ENCODE data around the gene CMTM8.

Gene CMTM8

GRCh38 chr3:32373844-32374243, 135.4 kb downstream of the CMTM8 start:
- no peak overlapping the region for H4K91ac ChIP-seq (ENCODE audit: low read depth, low read length, poor library complexity)
- no CpG with 5 or more reads among the region's 5 CpGs for WGBS, 2 donors (ENCODE audit: extremely low coverage in 2 of 2, insufficient read length in 2 of 2, insufficient replicate concordance in 1 of 2)
- no peak for DNase-seq (ENCODE audit: low spot score)

GRCh38 chr3:32374788-32375595, 136.5 kb downstream of the CMTM8 start:
- Histone ChIP-seq H2BK15ac (ENCODE audit: low read length) (no peak overlapping the region), H3K23ac (ENCODE audit: low read depth, low read length, poor library complexity) (no peak overlapping the region), H3K9me3 (replicated peaks in 1 of 2; ENCODE audit: control insufficient read depth in 2 of 2, insufficient read depth in 1 of 2, low read depth in 1 of 2, low read length in 2 of 2) (no peaks in the 10 kb centered on the region), H2AFZ (ENCODE audit: low read length) (peak overlapping the region; percentile 64), H3K79me1 (ENCODE audit: low read depth, low read length) (no peaks in the 10 kb centered on the region), H3K14ac (ENCODE audit: low read length) (no peak overlapping the region), H3K9ac (ENCODE audit: low read depth, low read length, poor library complexity) (no peak overlapping the region), H3K27me3 (ENCODE audit: control insufficient read depth in 3 of 3, insufficient read depth in 3 of 3, low read depth in 1 of 3, low read length in 3 of 3) (no peaks in the 10 kb centered on the region), H3K4me2 (ENCODE audit: insufficient read depth, low read length, poor library complexity, severe bottlenecking) (no peak overlapping the region), H2BK12ac (ENCODE audit: low read length) (no peak overlapping the region), H2AK5ac (ENCODE audit: low read depth, low read length) (no peak overlapping the region), H3K27ac (replicated peaks; ENCODE audit: low read length) (no peak overlapping the region), H3K36me3 (replicated peaks in 1 of 2; ENCODE audit: control insufficient read depth in 2 of 2, insufficient read depth in 2 of 2, low read length in 2 of 2) (no peaks in the 10 kb centered on the region), H4K91ac (ENCODE audit: low read depth, low read length, poor library complexity) (no peak overlapping the region), H2BK5ac (ENCODE audit: low read length) (no peak overlapping the region), H3K4me1 (ENCODE audit: control insufficient read depth in 2 of 2, insufficient read depth in 1 of 2, low read depth in 1 of 2, low read length in 2 of 2) (peaks cover under 1 to 4% of the 10 kb centered on the region in 2 donors), H4K8ac (ENCODE audit: low read depth, low read length) (no peak overlapping the region), H3K18ac (ENCODE audit: low read length) (no peak overlapping the region), H2BK120ac (ENCODE audit: low read depth, low read length) (no peak overlapping the region), H3K4ac (ENCODE audit: low read length) (no peak overlapping the region), H3K4me3 (ENCODE audit: low read length in 2 of 2) (no peak overlapping the region)
- WGBS, 2 donors (ENCODE audit: extremely low coverage in 2 of 2, insufficient read length in 2 of 2, insufficient replicate concordance in 1 of 2): no CpG with 5 or more reads among the region's 12 CpGs
- peak; percentile 73 for DNase-seq (ENCODE audit: low spot score)

More at GRCh38 chr3:32373844-32374243, 135.4 kb downstream of the CMTM8 start:
- no peak overlapping the region for H3K4ac ChIP-seq (ENCODE audit: low read length)
- H2BK120ac ChIP-seq (ENCODE audit: low read depth, low read length): no peak overlapping the region
- no peaks in the 10 kb centered on the region for H3K79me1 ChIP-seq (ENCODE audit: low read depth, low read length)
- H3K9me3 ChIP-seq (replicated peaks in 1 of 2; ENCODE audit: control insufficient read depth in 2 of 2, insufficient read depth in 1 of 2, low read depth in 1 of 2, low read length in 2 of 2): no peaks in the 10 kb centered on the region
- H3K23ac ChIP-seq (ENCODE audit: low read depth, low read length, poor library complexity): no peak overlapping the region
- no peak overlapping the region for H3K4me2 ChIP-seq (ENCODE audit: insufficient read depth, low read length, poor library complexity, severe bottlenecking)
- H2BK5ac ChIP-seq (ENCODE audit: low read length): no peak overlapping the region
- H3K27ac ChIP-seq (replicated peaks; ENCODE audit: low read length): no peak overlapping the region
- H3K4me1 ChIP-seq (ENCODE audit: control insufficient read depth in 2 of 2, insufficient read depth in 1 of 2, low read depth in 1 of 2, low read length in 2 of 2): no peaks in the 10 kb centered on the region
- H2AK5ac ChIP-seq (ENCODE audit: low read depth, low read length): no peak overlapping the region
- no peak overlapping the region for H3K9ac ChIP-seq (ENCODE audit: low read depth, low read length, poor library complexity)
- H3K14ac ChIP-seq (ENCODE audit: low read length): no peak overlapping the region
- H3K36me3 ChIP-seq (replicated peaks in 1 of 2; ENCODE audit: control insufficient read depth in 2 of 2, insufficient read depth in 2 of 2, low read length in 2 of 2): no peaks in the 10 kb centered on the region
- no peak overlapping the region for H3K4me3 ChIP-seq (ENCODE audit: low read length in 2 of 2)
- H4K8ac ChIP-seq (ENCODE audit: low read depth, low read length): no peak overlapping the region
- no peaks in the 10 kb centered on the region for H3K27me3 ChIP-seq (ENCODE audit: control insufficient read depth in 3 of 3, insufficient read depth in 3 of 3, low read depth in 1 of 3, low read length in 3 of 3)
- H3K18ac ChIP-seq (ENCODE audit: low read length): no peak overlapping the region
- H2AFZ ChIP-seq (ENCODE audit: low read length): no peak overlapping the region
- H2BK15ac ChIP-seq (ENCODE audit: low read length): no peak overlapping the region
- H2BK12ac ChIP-seq (ENCODE audit: low read length): no peak overlapping the region

- no peak overlapping the region for H2AK5ac ChIP-seq (ENCODE audit: low read depth, low read length)
- H2BK12ac ChIP-seq (ENCODE audit: low read length): no peak overlapping the region
- H2AFZ ChIP-seq (ENCODE audit: low read length): no peak overlapping the region
- H2BK15ac ChIP-seq (ENCODE audit: low read length): no peak overlapping the region
- H3K4ac ChIP-seq (ENCODE audit: low read length): no peak overlapping the region
- WGBS, 2 donors (ENCODE audit: extremely low coverage in 2 of 2, insufficient read length in 2 of 2, insufficient replicate concordance in 1 of 2): no CpG with 5 or more reads among the region's 5 CpGs
- H3K14ac ChIP-seq (ENCODE audit: low read length): no peak overlapping the region
- H3K18ac ChIP-seq (ENCODE audit: low read length): no peak overlapping the region
- H3K23ac ChIP-seq (ENCODE audit: low read depth, low read length, poor library complexity): no peak overlapping the region
- H3K4me1 ChIP-seq (ENCODE audit: control insufficient read depth in 2 of 2, insufficient read depth in 1 of 2, low read depth in 1 of 2, low read length in 2 of 2): peaks cover 3 to 10% of the 10 kb centered on the region in 2 donors
- no peak overlapping the region for H2BK5ac ChIP-seq (ENCODE audit: low read length)
- no peak overlapping the region for H3K4me2 ChIP-seq (ENCODE audit: insufficient read depth, low read length, poor library complexity, severe bottlenecking)
- no peaks in the 10 kb centered on the region for H3K36me3 ChIP-seq (replicated peaks in 1 of 2; ENCODE audit: control insufficient read depth in 2 of 2, insufficient read depth in 2 of 2, low read length in 2 of 2)
- H3K9ac ChIP-seq (ENCODE audit: low read depth, low read length, poor library complexity): no peak overlapping the region
- no peaks in the 10 kb centered on the region for H3K9me3 ChIP-seq (replicated peaks in 1 of 2; ENCODE audit: control insufficient read depth in 2 of 2, insufficient read depth in 1 of 2, low read depth in 1 of 2, low read length in 2 of 2)
- H3K27ac ChIP-seq (replicated peaks; ENCODE audit: low read length): no peak overlapping the region
- DNase-seq (ENCODE audit: low spot score): no peak
- H2BK120ac ChIP-seq (ENCODE audit: low read depth, low read length): no peak overlapping the region
- no peaks in the 10 kb centered on the region for H3K79me1 ChIP-seq (ENCODE audit: low read depth, low read length)
- no peak overlapping the region for H3K4me3 ChIP-seq (ENCODE audit: low read length in 2 of 2)
- no peak overlapping the region for H4K91ac ChIP-seq (ENCODE audit: low read depth, low read length, poor library complexity)
- H4K8ac ChIP-seq (ENCODE audit: low read depth, low read length): no peak overlapping the region
- no peaks in the 10 kb centered on the region for H3K27me3 ChIP-seq (ENCODE audit: control insufficient read depth in 3 of 3, insufficient read depth in 3 of 3, low read depth in 1 of 3, low read length in 3 of 3)
Measured at GRCh38 chr3:32375596-32375930, 137.1 kb downstream of the CMTM8 start.

- Histone ChIP-seq H3K79me1 (ENCODE audit: low read depth, low read length) (no peaks in the 10 kb centered on the region), H3K36me3 (replicated peaks in 1 of 2; ENCODE audit: control insufficient read depth in 2 of 2, insufficient read depth in 2 of 2, low read length in 2 of 2) (no peaks in the 10 kb centered on the region), H2BK5ac (ENCODE audit: low read length) (no peak overlapping the region), H3K27ac (replicated peaks; ENCODE audit: low read length) (no peak overlapping the region), H2BK120ac (ENCODE audit: low read depth, low read length) (no peak overlapping the region), H3K9me3 (replicated peaks in 1 of 2; ENCODE audit: control insufficient read depth in 2 of 2, insufficient read depth in 1 of 2, low read depth in 1 of 2, low read length in 2 of 2) (no peaks in the 10 kb centered on the region), H3K23ac (ENCODE audit: low read depth, low read length, poor library complexity) (no peak overlapping the region), H3K14ac (ENCODE audit: low read length) (no peak overlapping the region), H3K4ac (ENCODE audit: low read length) (no peak overlapping the region), H4K8ac (ENCODE audit: low read depth, low read length) (no peak overlapping the region), H2BK12ac (ENCODE audit: low read length) (no peak overlapping the region), H3K18ac (ENCODE audit: low read length) (no peak overlapping the region), H3K4me2 (ENCODE audit: insufficient read depth, low read length, poor library complexity, severe bottlenecking) (no peak overlapping the region), H4K91ac (ENCODE audit: low read depth, low read length, poor library complexity) (no peak overlapping the region), H2BK15ac (ENCODE audit: low read length) (no peak overlapping the region), H2AFZ (ENCODE audit: low read length) (no peak overlapping the region), H3K4me3 (ENCODE audit: low read length in 2 of 2) (no peak overlapping the region), H3K27me3 (ENCODE audit: control insufficient read depth in 3 of 3, insufficient read depth in 3 of 3, low read depth in 1 of 3, low read length in 3 of 3) (no peaks in the 10 kb centered on the region), H2AK5ac (ENCODE audit: low read depth, low read length) (no peak overlapping the region), H3K4me1 (ENCODE audit: control insufficient read depth in 2 of 2, insufficient read depth in 1 of 2, low read depth in 1 of 2, low read length in 2 of 2) (peaks cover 3 to 15% of the 10 kb centered on the region in 2 donors), H3K9ac (ENCODE audit: low read depth, low read length, poor library complexity) (no peak overlapping the region)
- WGBS, 2 donors (ENCODE audit: extremely low coverage in 2 of 2, insufficient read length in 2 of 2, insufficient replicate concordance in 1 of 2): no CpG with 5 or more reads among the region's 2 CpGs
- no peak for DNase-seq (ENCODE audit: low spot score)
Measured at GRCh38 chr3:32376115-32376514, 137.6 kb downstream of the CMTM8 start.
